ENCODE results near the gene PKN2.

GRCh38 chr1:88768816-88769215, 84.7 kb downstream of the PKN2 start:
- no peak for TF ChIP-seq CTCF (IDR thresholded peaks at IDR 0.05)
- no peak for TF ChIP-seq SP1 (CRISPR knock-in tag; conservative IDR thresholded peaks at IDR 0.05)
- no peak for TF ChIP-seq ZNF232 (CRISPR knock-in tag; IDR thresholded peaks at IDR 0.05)
- TF ChIP-seq SOX15 (CRISPR knock-in tag; IDR thresholded peaks at IDR 0.05), result no peak
- no peak for TF ChIP-seq ZNF263 (CRISPR knock-in tag; IDR thresholded peaks at IDR 0.05; ENCODE audit: low read depth)
- TF ChIP-seq ATF6 (CRISPR knock-in tag; IDR thresholded peaks at IDR 0.05), result no peak
- TF ChIP-seq MLX (CRISPR knock-in tag; IDR thresholded peaks at IDR 0.05), result no peak
- no peak for TF ChIP-seq ATF2 (CRISPR knock-in tag; IDR thresholded peaks at IDR 0.05; ENCODE audit: borderline replicate concordance, low read depth)
- no peak for TF ChIP-seq GRHL2 (CRISPR knock-in tag; IDR thresholded peaks at IDR 0.05; ENCODE audit: insufficient replicate concordance, severe bottlenecking)
- no peak for TF ChIP-seq SMAD3 (CRISPR knock-in tag; IDR thresholded peaks at IDR 0.05; ENCODE audit: borderline replicate concordance)

Data from WTC11 (cell line).